Measurements from ENCODE around the gene PRDM16. TPM values are rescaled to one million over a fixed set of nuclear protein-coding genes. Genes with fewer than 3 reads are reported as not detected.

Gene PRDM16
- total RNA-seq, 1 donor from 2014 or later, result 5.6 TPM

- no peak for DNase-seq (ENCODE audit: low read depth)
- no peak for TF ChIP-seq CTCF (IDR thresholded peaks at IDR 0.05; ENCODE audit: insufficient read depth, low read length, poor library complexity, severe bottlenecking)
- no peaks in the 10 kb centered on the region for H3K27me3 ChIP-seq (ENCODE audit: control insufficient read depth, insufficient read depth, low read length)
- no peaks in the 10 kb centered on the region for H3K36me3 ChIP-seq (ENCODE audit: control insufficient read depth, insufficient read depth, low read length)
- H3K4me3 ChIP-seq (ENCODE audit: low read depth, low read length), result no peak overlapping the region
Observed at GRCh38 chr1:3467096-3468036, 398.4 kb downstream of the PRDM16 start.

- TF ChIP-seq CTCF (IDR thresholded peaks at IDR 0.05; ENCODE audit: insufficient read depth, low read length, poor library complexity, severe bottlenecking), result no peak
- DNase-seq (ENCODE audit: low read depth), result no peak
Observed at GRCh38 chr1:3468236-3469103, 399.5 kb downstream of the PRDM16 start.

GRCh38 chr1:3469104-3469848 lies 400.3 kb downstream of the PRDM16 start:
- TF ChIP-seq CTCF (IDR thresholded peaks at IDR 0.05; ENCODE audit: insufficient read depth, low read length, poor library complexity, severe bottlenecking), result no peak
- Histone ChIP-seq H3K36me3 (ENCODE audit: control insufficient read depth, insufficient read depth, low read length) (no peaks in the 10 kb centered on the region), H3K27me3 (ENCODE audit: control insufficient read depth, insufficient read depth, low read length) (no peaks in the 10 kb centered on the region), H3K4me3 (ENCODE audit: low read depth, low read length) (no peak overlapping the region)
- DNase-seq (ENCODE audit: low read depth), result no peak

More at GRCh38 chr1:3468236-3469103, 399.5 kb downstream of the PRDM16 start:
- no peak overlapping the region for H3K4me3 ChIP-seq (ENCODE audit: low read depth, low read length)
- H3K36me3 ChIP-seq (ENCODE audit: control insufficient read depth, insufficient read depth, low read length), result no peaks in the 10 kb centered on the region
- H3K27me3 ChIP-seq (ENCODE audit: control insufficient read depth, insufficient read depth, low read length), result no peaks in the 10 kb centered on the region

GRCh38 chr1:3469849-3470649 lies 401.0 kb downstream of the PRDM16 start:
- Histone ChIP-seq H3K36me3 (ENCODE audit: control insufficient read depth, insufficient read depth, low read length) (no peaks in the 10 kb centered on the region), H3K27me3 (ENCODE audit: control insufficient read depth, insufficient read depth, low read length) (no peaks in the 10 kb centered on the region), H3K4me3 (ENCODE audit: low read depth, low read length) (no peak overlapping the region)
- TF ChIP-seq CTCF (IDR thresholded peaks at IDR 0.05; ENCODE audit: insufficient read depth, low read length, poor library complexity, severe bottlenecking), result no peak
- DNase-seq (ENCODE audit: low read depth), result no peak

Data from kidney epithelial cell (primary cell).